ENCODE measurements around the gene CXCL11.
"Not testable (repeated sequence)": the region's sequence is repeated elsewhere in the genome, so short reads cannot be mapped to it uniquely, and the experiment has no call there.

CXCL11 gene

DNA sequence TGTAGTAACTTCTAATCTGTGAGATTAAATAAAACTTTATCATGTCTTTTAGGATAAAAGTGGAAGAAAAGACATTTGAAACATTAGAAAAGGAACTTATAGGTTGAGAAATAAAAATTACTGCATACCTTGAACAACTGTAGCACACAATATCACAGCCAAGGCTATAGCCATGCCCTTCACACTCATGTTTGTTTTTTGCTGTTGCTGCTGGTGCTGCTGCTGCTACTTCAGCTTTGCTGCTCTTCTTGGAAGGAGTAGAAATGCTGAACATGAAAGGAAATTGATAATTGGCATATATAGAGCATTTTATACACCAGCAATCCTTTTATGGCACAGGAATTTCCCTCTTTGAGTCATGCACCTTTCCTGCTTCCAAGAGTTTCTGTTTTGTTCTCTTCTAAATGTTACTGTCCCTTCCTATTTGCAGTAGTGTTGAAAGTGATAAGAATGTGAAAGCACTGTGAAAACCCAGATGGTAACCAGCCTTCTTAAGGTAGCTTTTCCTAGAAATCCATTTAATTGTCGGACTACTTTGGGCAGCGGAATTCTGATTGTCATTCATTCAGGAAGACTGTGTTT is at the start of gene CXCL11:
TSS of gene CXCL11 (minus strand) at position 272 of the 582 bp plus-strand sequence. CDS start at position 189, 83 bp downstream.
- DNase-seq, result no peak

GRCh38 chr4:76084542-76084941 is 48.7 kb upstream of the CXCL11 start:
- no peak for DNase-seq

DNA sequence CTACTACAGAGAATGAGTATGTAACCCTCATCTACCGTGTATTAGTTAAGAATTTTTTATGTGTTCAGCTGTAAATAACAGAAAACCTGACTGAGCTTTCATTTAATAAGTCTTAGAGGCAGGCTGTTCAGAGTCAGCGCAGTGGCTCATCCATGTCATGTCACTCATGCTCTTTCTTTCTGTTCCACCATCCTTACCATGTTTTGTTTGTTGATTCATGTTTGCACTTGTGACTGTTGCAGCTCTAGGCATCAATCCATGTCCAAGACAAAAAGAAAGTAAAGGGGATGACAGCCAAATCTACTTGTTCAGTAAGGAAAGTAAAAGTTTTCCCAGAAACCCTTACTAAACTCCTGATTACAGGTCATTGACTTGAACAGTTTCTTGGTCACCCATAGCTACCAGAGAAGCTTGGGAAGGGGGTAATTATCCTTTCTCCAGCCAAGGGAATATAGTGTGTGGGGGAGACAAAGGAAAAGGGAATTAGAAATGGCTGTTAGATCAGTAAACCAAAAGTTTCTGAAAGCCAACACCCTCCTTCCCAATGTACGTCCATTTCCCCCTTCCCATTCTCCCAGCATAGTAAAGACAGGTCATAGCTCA is 47.6 kb upstream of the CXCL11 start:
- no peak for DNase-seq

GRCh38 chr4:76078033-76078613 is 42.3 kb upstream of the CXCL11 start:
- no peak for DNase-seq

- DNase-seq, result no peak
Measured at GRCh38 chr4:76074993-76075600, 39.2 kb upstream of the CXCL11 start.

GRCh38 chr4:76074468-76074867 is 38.6 kb upstream of the CXCL11 start, which contains the start of gene ART3:
Gene ART3 (plus strand): TSS chr4:76074709. CDS start chr4:76075890, 1,181 bp downstream.
- no peak for DNase-seq

DNA sequence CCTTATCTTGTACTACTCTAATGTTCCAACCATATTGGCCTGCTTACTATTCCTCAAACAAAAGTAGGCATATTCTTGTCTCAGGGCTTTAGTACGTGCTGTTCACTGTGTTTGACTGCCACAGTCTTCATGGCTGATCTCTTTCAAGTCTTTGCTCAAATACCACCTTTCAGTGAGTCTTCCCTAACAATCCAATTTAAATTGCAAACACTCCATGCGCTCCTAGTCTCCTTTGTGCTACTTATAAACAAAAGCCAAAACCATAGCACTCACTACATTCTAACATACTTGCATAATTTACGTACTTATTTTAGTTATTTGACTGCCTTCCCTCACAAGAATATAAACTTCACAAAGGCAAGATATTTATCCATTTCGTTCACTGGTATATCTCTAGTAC is 36.9 kb upstream of the CXCL11 start:
- no peak for DNase-seq

GRCh38 chr4:76067652-76068286 is 31.9 kb upstream of the CXCL11 start:
- peak; percentile 70 to 77 for DNase-seq

GRCh38 chr4:76066546-76066945 is 30.7 kb upstream of the CXCL11 start:
- DNase-seq, result no peak

GRCh38 chr4:76061982-76062381 is 26.1 kb upstream of the CXCL11 start:
- no peak for DNase-seq

DNA sequence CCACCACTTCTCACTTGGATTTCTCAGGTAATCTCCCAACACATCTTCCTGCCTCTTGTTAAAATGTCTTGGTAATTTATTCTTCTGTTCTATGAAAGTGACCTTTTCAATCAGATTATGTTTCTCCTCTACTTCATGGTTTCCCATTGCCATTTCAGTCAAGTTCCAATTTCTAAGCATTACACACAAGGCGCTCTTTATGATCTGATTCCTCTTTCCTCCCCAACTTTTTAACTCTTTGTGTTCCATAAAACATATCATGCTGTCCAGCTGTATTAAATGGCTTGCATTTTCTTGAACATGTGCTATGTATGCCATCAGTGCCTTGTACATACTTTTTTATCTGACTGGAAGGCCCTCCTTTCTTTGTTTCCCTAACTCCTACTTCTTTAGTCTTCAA is 25.6 kb upstream of the CXCL11 start:
- DNase-seq, result no peak

DNA sequence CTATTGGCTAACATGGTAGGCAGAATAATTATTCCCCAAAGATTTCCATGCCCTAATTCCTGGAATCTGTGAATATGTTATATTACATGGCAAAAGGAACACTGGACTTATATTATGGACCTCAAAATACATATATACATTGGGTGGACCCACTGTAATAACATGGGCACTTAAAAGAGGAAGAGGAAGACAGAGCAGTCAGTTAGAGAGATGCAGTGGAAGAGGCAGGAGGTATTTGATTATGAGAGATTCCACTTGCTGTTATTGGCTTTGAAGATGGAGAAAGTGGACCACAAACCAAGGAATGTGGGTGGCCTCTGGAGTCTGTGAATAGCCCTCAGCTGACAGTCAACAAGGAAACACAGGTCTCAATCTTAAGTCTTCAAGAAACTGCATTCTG is 24.6 kb upstream of the CXCL11 start:
- DNase-seq, result peak in 1 of 2 experiments; percentile 7

DNA sequence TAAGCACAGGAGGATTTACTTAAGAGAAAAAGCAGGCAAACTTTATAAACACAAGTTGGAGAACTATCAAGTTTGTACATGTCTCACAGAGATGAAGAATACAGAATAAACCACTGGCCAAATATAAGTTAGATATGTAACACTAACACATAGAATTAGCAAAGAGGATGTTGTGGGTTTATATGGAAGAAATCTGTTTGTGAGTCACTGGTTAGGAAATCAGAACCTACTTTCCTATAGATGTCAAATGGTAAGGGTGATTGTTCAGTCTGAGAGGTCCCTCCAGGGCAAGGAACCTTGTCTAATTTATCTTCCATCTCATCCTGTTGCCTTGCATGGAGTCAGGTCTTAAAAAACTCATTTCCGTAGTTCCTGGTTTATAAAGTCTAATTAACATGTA is 23.9 kb upstream of the CXCL11 start:
- DNase-seq, result peak; percentile 61 to 74

- no peak for DNase-seq
Measured at GRCh38 chr4:76058888-76059426, 23.1 kb upstream of the CXCL11 start.

- DNase-seq, result no peak
Measured at GRCh38 chr4:76058302-76058701, 22.4 kb upstream of the CXCL11 start.

GRCh38 chr4:76055421-76055820 is 19.6 kb upstream of the CXCL11 start:
- DNase-seq, result no peak

GRCh38 chr4:76055016-76055415 is 19.1 kb upstream of the CXCL11 start:
- DNase-seq, result no peak

GRCh38 chr4:76053730-76054129 is 17.9 kb upstream of the CXCL11 start:
- no peak for DNase-seq

- not testable (repeated sequence) for DNase-seq
Measured at GRCh38 chr4:76050560-76051050, 14.7 kb upstream of the CXCL11 start.

DNA sequence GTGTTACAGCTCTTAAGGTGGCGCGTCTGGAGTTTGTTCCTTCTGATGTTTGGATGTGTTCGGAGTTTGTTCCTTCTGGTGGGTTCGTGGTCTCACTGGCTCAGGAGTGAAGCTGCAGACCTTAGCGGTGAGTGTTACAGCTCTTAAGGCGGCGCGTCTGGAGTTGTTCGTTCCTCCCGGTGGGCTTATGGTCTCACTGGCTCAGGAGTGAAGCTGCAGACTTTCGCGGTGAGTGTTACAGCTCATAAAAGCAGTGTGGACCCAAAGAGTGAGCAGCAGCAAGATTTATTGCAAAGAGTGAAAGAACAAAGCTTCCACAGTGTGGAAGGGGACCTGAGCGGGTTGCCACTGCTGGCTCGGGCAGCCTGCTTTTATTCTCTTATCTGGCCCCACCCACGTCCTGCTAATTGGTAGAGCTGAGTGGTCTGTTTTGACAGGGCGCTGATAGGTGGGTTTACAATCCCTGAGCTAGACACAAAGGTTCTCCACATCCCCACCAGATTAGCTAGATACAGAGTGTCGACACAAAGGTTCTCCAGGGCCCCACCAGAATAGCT is 14.1 kb upstream of the CXCL11 start:
- not testable (repeated sequence) for DNase-seq

DNA sequence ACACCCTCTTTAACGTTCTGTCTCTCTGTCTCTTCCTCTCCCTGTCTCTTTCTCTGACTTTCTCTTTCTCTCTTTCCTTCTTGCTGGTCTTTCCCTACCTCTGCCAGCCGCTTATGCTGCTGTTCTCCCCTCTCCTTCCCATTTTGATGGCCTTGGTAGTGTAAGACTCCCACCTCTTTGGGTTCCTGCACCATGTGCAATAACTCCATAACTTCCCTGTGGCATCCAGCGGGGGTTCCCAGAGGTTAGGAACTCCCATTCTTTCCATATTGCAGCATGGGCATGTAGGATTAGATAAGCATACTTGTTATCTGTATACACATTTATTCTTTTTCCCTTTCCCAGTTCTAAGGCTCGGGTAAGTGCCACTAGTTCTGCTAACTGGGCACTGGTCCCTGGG is 8.8 kb upstream of the CXCL11 start:
- not testable (repeated sequence) for DNase-seq

DNA sequence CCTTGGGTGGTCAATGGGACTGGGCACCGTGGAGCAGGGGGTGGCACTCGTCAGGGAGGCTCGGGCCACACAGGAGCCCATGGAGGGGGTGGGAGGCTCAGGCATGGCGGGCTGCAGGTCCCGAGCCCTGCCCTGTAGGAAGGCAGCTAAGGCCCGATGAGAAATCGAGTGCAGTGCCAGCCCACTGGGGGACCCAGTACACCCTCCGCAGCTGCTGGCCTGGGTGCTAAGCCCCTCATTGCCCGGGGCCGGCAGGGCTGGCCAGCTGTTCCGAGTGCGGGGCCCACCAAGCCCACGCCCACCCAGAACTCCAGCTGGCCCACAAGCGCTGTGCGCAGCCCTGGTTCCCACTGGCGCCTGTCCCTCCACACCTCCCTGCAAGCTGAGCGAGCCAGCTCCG is 7.4 kb upstream of the CXCL11 start:
- not testable (repeated sequence) for DNase-seq

Measured in AML-193 (cell line).